Spleen (tissue), 7 donors: Measurements from ENCODE around the gene NOTUM.

Experiments
- CTCF ChIP-seq, 11 experiments: fragments of 200-600 bp in 7 of 11; fragments of 450-650 bp in 4 of 11; sonication (generic) in 4 of 11; IDR thresholded peaks in 8 of 11; conservative IDR thresholded peaks in 3 of 11; 1 replicate in 7 of 11; 2 replicates in 4 of 11; pipeline versions ENCODE4 v1.4.0 to v1.8.0; 2016 to 2021; ENCODE audit warnings: antibody characterized with exemption in 11 of 11, inconsistent platforms in 4 of 11, mild to moderate bottlenecking in 1 of 11
- POLR2A ChIP-seq, 3 donors: fragments of 450-650 bp; IDR thresholded peaks; one replicate each; pipeline ENCODE4 v1.5.1; 2017; ENCODE audit warnings: antibody characterized with exemption in 3 of 3, mild to moderate bottlenecking in 1 of 3
- POLR2AphosphoS5 ChIP-seq, 3 donors: sonication (generic); formaldehyde crosslinking; IDR thresholded peaks; one replicate each; pipeline ENCODE4 v1.5.1; 2017; ENCODE audit warnings: antibody characterized with exemption in 3 of 3
- donor health status: DM: no; HTN: no; CAD: no; lungs with moderate emphysema.
- donor health status: DM: no; HTN: no; CAD: no.
- donor health status: DM: no; HTN: no; CAD: no.

- TF ChIP-seq CTCF (IDR thresholded peaks at IDR 0.05 in 8 of 11, conservative IDR thresholded peaks at IDR 0.05 in 3 of 11), result no peak
- TF ChIP-seq POLR2A (IDR thresholded peaks at IDR 0.05), result no peak
- no peak for TF ChIP-seq POLR2AphosphoS5 (IDR thresholded peaks at IDR 0.05)
Observed at GRCh38 chr17:81948635-81949378, 12.2 kb downstream of the NOTUM start.
